Measurements from ENCODE around the gene ARHGEF7.

- no peak for TF ChIP-seq ZNF274 (IDR thresholded peaks at IDR 0.05; ENCODE audit: low read depth, low read length)
- no peak for TF ChIP-seq YY1 (IDR thresholded peaks at IDR 0.05; ENCODE audit: insufficient read depth, insufficient read length)
- TF ChIP-seq SUZ12 (IDR thresholded peaks at IDR 0.05; ENCODE audit: extremely low read depth, insufficient read depth, insufficient read length), result no peak
These were observed 212.8 kb downstream of the ARHGEF7 start for GRCh38 chr13:111327730-111328573.
